NCI-H748 (cell line): ENCODE results near the gene OST4.

Experiments used
- DNase-seq: peaks from one replicate; lab custom pipeline; 2025; ENCODE audit not compliant: unreplicated experiment; lab: John Stamatoyannopoulos, UW

Gene OST4

DNA sequence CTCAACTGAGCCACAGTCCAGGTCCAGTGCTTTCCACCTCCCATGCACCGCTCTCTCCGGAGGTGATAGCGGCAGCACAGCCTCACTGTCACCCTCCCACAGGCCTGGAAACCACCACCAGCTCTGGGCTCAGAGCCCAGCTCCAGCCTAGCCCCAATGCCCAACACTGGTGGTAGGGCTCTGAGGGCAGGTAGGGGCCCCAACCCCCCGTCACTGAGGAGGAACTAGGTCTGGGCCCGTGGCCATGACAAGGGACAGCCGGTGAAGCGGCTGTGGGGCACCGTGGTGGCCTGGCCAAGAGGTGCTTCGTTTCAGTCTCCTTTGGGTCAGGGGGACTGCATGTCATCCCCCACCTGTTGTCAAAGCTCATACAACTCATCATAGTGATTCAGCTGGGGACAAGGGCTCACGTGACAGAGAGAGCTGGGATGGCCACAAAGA, 44.2 kb downstream of the OST4 start:
- DNase-seq = no peak

DNA sequence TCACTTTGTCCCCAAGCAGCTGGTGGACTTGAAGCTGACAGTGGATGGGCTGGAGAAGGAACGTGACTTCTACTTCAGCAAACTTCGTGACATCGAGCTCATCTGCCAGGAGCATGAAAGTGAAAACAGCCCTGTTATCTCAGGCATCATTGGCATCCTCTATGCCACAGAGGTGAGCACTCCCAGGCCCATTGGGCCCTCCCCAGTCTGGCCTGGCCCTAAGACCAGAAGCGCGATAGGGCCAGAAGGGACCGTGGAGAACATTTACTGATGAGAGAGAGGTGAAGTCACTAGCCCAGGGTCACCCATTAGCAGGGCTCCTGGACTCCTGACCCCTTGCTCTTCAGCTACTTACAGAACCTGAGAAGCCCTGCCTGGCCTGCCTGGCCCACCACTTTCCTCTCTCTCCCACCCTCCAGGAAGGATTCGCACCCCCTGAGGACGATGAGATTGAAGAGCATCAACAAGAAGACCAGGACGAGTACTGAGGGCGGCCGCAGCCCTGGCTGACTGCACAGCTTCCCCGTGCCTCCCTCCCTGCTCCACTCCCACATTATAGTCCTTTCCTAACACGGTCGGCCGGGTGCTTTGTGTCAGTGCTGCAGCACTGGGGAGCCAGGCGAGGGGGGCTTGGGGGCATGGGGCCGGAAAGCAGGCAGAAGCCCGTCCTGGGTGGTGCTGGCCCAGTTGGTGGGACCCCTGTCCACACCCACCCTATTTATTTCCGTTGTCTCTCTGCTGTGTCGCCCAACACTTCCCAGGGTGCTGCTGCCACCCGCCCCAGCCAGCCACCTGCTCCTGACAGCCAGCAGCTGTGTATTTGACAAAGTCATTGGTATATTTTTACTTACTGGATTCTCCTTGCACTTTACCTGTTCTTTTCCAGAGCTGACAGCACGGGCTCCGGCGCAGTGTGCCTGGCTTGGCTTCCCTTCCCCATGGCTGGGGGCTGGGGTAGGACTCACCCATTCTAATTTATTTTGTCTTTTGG, 45.3 kb downstream of the OST4 start:
- no peak for DNase-seq

DNA sequence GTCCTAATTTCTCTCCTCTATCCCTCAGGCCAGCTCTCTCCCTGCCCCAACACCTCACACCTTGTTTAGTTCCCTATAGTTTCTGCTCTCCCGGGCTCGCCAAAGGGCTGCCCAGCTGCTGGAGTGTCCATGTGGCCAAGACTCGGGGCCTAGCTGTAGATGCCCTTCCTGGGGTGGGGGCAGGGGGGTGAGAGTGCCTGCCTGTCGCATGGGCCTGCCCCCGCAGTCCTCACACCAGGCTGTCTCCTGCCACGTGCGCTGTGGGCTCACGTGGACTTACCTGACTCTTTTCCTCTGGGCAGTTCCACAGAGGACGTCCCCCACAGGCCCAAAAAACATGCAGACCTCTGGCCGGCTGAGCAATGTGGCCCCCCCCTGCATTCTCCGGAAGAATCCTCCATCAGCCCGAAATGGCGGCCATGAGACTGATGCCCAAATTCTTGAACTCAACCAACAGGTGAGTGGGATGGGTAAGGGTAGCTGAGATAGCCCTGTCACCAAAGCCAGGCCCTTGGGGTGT, 46.1 kb downstream of the OST4 start:
- DNase-seq = no peak

DNA sequence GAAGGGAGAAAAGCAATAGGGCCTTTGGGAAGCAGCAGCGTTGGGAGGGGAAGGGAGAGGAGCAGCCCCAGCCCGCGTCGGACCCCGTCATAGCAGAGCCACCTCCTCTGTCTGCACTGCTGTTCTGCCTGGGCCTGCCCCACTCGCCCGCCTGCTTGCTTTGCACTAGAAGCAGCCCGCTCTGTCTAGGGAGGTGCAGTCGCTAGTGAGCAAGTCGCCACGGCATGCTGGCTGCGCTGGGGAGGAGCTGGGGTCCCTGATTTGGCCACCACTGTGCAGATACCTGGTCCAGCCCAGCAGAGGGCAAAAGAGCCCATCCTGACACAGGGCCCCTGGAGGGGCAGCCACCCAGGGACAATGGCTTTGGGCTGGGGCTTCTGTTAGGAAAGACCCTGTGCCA, 46.6 kb downstream of the OST4 start:
- no peak for DNase-seq

DNA sequence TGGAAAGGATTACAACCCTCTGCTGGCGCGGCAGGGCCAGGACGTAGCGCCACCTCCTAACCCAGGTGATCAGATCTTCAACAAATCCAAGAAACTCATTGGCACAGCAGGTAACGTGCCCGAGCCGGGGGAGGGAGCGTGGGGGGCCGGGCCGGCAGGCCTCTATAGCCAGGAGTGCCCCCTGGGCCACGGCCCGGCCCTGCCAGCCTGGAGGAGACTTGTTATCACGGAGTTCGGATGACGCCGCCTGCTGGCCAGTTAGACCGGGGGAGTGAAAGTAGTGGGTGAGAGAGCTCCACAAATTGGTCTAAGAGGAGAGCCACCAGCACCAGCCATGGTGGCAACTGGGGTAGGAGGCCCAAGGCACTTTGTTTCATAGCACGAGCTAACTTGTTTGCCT, 47.3 kb downstream of the OST4 start:
- no peak for DNase-seq

DNA sequence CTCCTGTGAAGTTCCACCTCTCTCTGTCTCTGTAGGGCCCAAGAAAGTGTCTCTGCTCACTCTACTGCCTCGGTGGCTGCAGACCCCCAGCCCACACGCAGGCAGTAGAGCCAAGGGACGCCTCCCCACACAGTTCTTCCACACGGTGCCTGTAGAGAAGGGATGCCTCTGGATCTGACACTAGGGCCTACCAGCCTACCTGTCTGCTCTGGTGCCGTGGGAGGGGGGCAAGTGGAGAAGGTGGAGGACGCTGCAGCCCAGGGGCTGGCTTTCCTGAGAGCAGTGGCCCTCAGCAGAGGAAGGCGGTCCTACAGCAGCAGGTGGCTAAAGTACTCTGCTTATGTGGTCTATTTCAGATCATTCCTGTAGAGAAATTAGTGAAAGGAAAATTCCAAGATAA, 47.7 kb downstream of the OST4 start:
- no peak for DNase-seq

DNA sequence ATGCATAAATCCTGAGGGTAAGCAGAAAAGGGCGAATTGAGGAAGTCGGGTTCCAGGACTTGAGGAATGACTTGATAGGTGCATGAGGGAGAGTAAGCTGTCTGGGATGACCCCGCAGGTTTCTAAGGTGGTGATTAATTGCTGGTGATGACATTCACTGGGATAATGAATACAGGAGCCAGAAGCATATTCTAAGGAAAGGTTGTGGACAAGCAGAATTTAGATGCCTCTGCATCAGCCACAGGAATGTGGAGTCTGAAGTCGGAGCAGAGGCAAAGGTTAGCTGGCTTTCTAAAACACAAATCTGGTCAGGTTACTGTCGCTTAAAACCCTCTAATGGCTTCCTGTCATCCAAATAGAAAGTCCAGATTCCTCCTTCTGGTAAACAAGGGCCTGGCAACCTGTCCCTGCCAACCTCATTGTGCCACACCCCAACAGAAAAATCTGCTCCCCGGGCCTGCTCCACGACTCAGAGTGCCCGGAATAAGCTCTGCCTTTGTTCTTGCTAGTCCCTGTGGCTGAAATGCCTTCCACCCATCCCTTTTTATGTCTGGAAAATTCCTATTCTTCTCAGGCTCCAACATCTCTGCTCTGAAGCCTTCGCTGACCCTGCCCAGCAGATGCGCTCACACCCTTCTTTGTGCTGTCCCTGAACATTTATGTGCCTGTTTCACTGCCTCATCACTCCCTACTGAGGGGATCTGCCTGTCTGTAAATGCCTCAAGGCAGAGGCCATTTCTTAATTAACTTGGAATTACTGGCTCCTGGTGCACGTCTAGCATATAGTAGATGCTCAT, 50.0 kb downstream of the OST4 start:
- no peak for DNase-seq
